Measurements from ENCODE around the gene NKD1. TPM values are rescaled to one million over a fixed set of nuclear protein-coding genes. Genes with fewer than 3 reads are reported as not detected.

Gene NKD1
- total RNA-seq, 2 donors from 2014 or later, result 2.3 TPM

GRCh38 chr16:50607970-50608557, 59.9 kb downstream of the NKD1 start:
- no peaks in the 10 kb centered on the region for H3K27me3 ChIP-seq
- no peak overlapping the region for H3K9ac ChIP-seq (ENCODE audit: low read depth in 2 of 2, low read length in 2 of 2)
- intact Hi-C loops (cut with DNase I), result no loop called here
- H3K9me3 ChIP-seq, result no peaks in the 10 kb centered on the region
- DNase-seq, result no peak
- no peak overlapping the region for H3K27ac ChIP-seq
- H3K4me1 ChIP-seq, result no peaks in the 10 kb centered on the region
- H3K36me3 ChIP-seq, result no peaks in the 10 kb centered on the region
- no peak overlapping the region for H3K4me3 ChIP-seq
- no peak for TF ChIP-seq CTCF (IDR thresholded peaks at IDR 0.05)

GRCh38 chr16:50609049-50609448, 60.9 kb downstream of the NKD1 start:
- TF ChIP-seq CTCF (IDR thresholded peaks at IDR 0.05), result no peak
- Histone ChIP-seq H3K36me3 (no peaks in the 10 kb centered on the region), H3K9me3 (no peaks in the 10 kb centered on the region), H3K4me1 (no peaks in the 10 kb centered on the region), H3K9ac (ENCODE audit: low read depth in 2 of 2, low read length in 2 of 2) (no peak overlapping the region), H3K27me3 (no peaks in the 10 kb centered on the region), H3K27ac (no peak overlapping the region), H3K4me3 (no peak overlapping the region)
- no peak for DNase-seq
- intact Hi-C loops (cut with DNase I), result no loop called here

GRCh38 chr16:50609471-50609870, 61.3 kb downstream of the NKD1 start:
- H3K4me3 ChIP-seq, result no peak overlapping the region
- H3K27ac ChIP-seq, result no peak overlapping the region
- no peaks in the 10 kb centered on the region for H3K9me3 ChIP-seq
- TF ChIP-seq CTCF (IDR thresholded peaks at IDR 0.05), result no peak
- H3K4me1 ChIP-seq, result no peaks in the 10 kb centered on the region
- intact Hi-C loops (cut with DNase I), result no loop called here
- no peak for DNase-seq
- no peaks in the 10 kb centered on the region for H3K27me3 ChIP-seq
- H3K9ac ChIP-seq (ENCODE audit: low read depth in 2 of 2, low read length in 2 of 2), result no peak overlapping the region
- H3K36me3 ChIP-seq, result no peaks in the 10 kb centered on the region

- intact Hi-C loops (cut with DNase I), result no loop called here
- DNase-seq, result no peak
- H3K4me1 ChIP-seq, result no peaks in the 10 kb centered on the region
- no peak overlapping the region for H3K4me3 ChIP-seq
- TF ChIP-seq CTCF (IDR thresholded peaks at IDR 0.05), result no peak
- H3K36me3 ChIP-seq, result no peaks in the 10 kb centered on the region
- H3K27me3 ChIP-seq, result no peaks in the 10 kb centered on the region
- H3K9ac ChIP-seq (ENCODE audit: low read depth in 2 of 2, low read length in 2 of 2), result no peak overlapping the region
- no peaks in the 10 kb centered on the region for H3K9me3 ChIP-seq
- no peak overlapping the region for H3K27ac ChIP-seq
Observed at GRCh38 chr16:50610331-50611262, 62.4 kb downstream of the NKD1 start.

GRCh38 chr16:50611332-50611934, 63.2 kb downstream of the NKD1 start:
- intact Hi-C loops (cut with DNase I), result no loop called here
- Histone ChIP-seq H3K9ac (ENCODE audit: low read depth in 2 of 2, low read length in 2 of 2) (no peak overlapping the region), H3K36me3 (no peaks in the 10 kb centered on the region)

More at GRCh38 chr16:50611332-50611934, 63.2 kb downstream of the NKD1 start:
- TF ChIP-seq CTCF (IDR thresholded peaks at IDR 0.05), result no peak
- no peaks in the 10 kb centered on the region for H3K9me3 ChIP-seq
- no peaks in the 10 kb centered on the region for H3K27me3 ChIP-seq
- H3K27ac ChIP-seq, result no peak overlapping the region
- H3K4me3 ChIP-seq, result no peak overlapping the region
- no peak for DNase-seq
- H3K4me1 ChIP-seq, result no peaks in the 10 kb centered on the region

Measured in colonic mucosa (tissue), 4 donors.